ENCODE measurements around the gene ST6GALNAC4.

DNA sequence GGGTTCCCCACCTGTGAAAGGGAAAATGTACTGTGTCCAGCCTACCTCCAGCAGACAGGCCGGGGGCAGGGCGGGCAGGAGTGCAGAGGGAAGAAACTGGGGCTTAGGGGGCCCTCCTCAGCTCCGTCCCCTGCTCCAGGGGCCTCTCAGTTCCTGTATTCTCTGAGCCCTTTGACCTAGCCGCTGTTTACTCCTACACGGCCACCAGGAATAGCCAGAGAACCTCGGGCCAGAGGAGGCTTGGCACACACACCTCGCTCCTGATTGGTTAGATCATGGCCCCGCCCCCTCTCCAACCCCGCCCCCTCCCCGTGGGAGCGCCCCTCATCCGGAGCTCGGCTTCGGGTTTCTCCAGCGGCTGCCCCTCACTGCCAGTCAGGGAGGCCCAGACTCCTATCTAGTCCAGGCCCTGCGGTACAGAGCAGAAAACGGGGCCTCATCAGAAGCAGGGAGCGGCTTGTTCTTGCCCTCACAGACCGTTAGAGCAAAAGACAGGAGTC, 19.6 kb downstream of the ST6GALNAC4 start:
- TF ChIP-seq TAF1 (IDR thresholded peaks at IDR 0.05; ENCODE audit: low read depth, low read length), result no peak
- no peak for TF ChIP-seq POLR2AphosphoS5 (IDR thresholded peaks at IDR 0.05; ENCODE audit: low read depth, low read length)
